SK-N-SH (cell line): ENCODE data around the gene DDAH2. TPM values are rescaled to one million over a fixed set of nuclear protein-coding genes. Genes with fewer than 3 reads are reported as not detected.

Source experiments
- CTCF ChIA-PET: fragments of 300-600, 350-600 bp; formaldehyde crosslinking; extraction: SDS; loops from one replicate; lab custom pipeline; 2021; lab: Yijun Ruan, JAX
- POLR2A ChIA-PET: fragments of 350-600 bp; sonication (Branson Sonifier 250); formaldehyde crosslinking; extraction: SDS; loops from one replicate; lab custom pipeline; 2020; ENCODE audit warnings: antibody characterized with exemption, inconsistent platforms; lab: Yijun Ruan, JAX
- DNase-seq: peaks from one replicate; pipeline ENCODE4 v3.0.0; 2012
- H2AFZ ChIP-seq: fragments of 200-600 bp; sonication (generic); 2 replicates; pipeline ENCODE4 v1.8.1; 2016; ENCODE audit warnings: antibody characterized with exemption, mild to moderate bottlenecking, low read depth
- H3F3A ChIP-seq: fragments of 200-600 bp; sonication (generic); replicated peaks from 2 replicates; pipeline ENCODE3; 2016; ENCODE audit warnings: antibody characterized with exemption, mild to moderate bottlenecking; ENCODE audit not compliant: insufficient read depth
- H3K27ac ChIP-seq, 2 experiments: fragments of 200-500 bp in 1 of 2; fragments of 200-600 bp in 1 of 2; sonication (Bioruptor generic) in 1 of 2; sonication (generic), shearing (Covaris generic) in 1 of 2; 2 replicates each; pipeline versions ENCODE4 v1.5.1 to v1.6.1; 2014 to 2016; ENCODE audit warnings: low read depth in 2 of 2, inconsistent platforms in 1 of 2, low read length in 1 of 2, mild to moderate bottlenecking in 1 of 2, mixed read lengths in 1 of 2
- H3K27me3 ChIP-seq: fragments of 200-600 bp; sonication (generic), shearing (Covaris generic); 2 replicates; pipeline ENCODE4 v1.6.1; 2016; ENCODE audit warnings: mixed run types; ENCODE audit not compliant: insufficient read depth
- H3K36me3 ChIP-seq, 2 experiments: fragments of 200-500 bp in 1 of 2; fragments of 200-600 bp in 1 of 2; sonication (Bioruptor generic) in 1 of 2; sonication (generic) in 1 of 2; replicated peaks in 1 of 2; 2 replicates each; pipeline versions ENCODE3 to v1.5.1; 2014 to 2016; ENCODE audit warnings: low read length in 1 of 2, mild to moderate bottlenecking in 1 of 2; ENCODE audit not compliant: insufficient read depth in 2 of 2, control insufficient read depth in 1 of 2
- H3K4me1 ChIP-seq, 2 experiments: fragments of 200-500 bp in 1 of 2; fragments of 200-600 bp in 1 of 2; sonication (Bioruptor generic) in 1 of 2; sonication (generic), shearing (Covaris generic) in 1 of 2; 2 replicates each; pipeline versions ENCODE4 v1.5.1 to v1.6.1; 2014 to 2016; ENCODE audit warnings: low read depth in 1 of 2, low read length in 1 of 2, mixed run types in 1 of 2; ENCODE audit not compliant: insufficient read depth in 2 of 2, control insufficient read depth in 1 of 2
- H3K4me2 ChIP-seq: fragments of 200-600 bp; sonication (generic), shearing (Covaris generic); 2 replicates; pipeline ENCODE4 v1.6.1; 2017; ENCODE audit warnings: mixed run types
- H3K4me3 ChIP-seq, 2 experiments: fragments of 200-500 bp in 1 of 2; fragments of 200-600 bp in 1 of 2; sonication (Bioruptor generic) in 1 of 2; sonication (generic), shearing (Covaris generic) in 1 of 2; 2 replicates each; pipeline versions ENCODE4 v1.5.1 to v1.8.1; 2014 to 2016; ENCODE audit warnings: low read depth in 2 of 2, inconsistent platforms in 1 of 2, low read length in 1 of 2, mild to moderate bottlenecking in 1 of 2, mixed read lengths in 1 of 2, moderate library complexity in 1 of 2
- H3K79me2 ChIP-seq: fragments of 200-600 bp; sonication (generic); 2 replicates; pipeline ENCODE4 v1.8.1; 2017; ENCODE audit warnings: mild to moderate bottlenecking; ENCODE audit not compliant: insufficient read depth
- H3K9ac ChIP-seq: fragments of 200-600 bp; sonication (generic); 2 replicates; pipeline ENCODE4 v1.6.1; 2017; ENCODE audit warnings: mixed run types
- H3K9me2 ChIP-seq: fragments of 200-600 bp; sonication (generic); 2 replicates; pipeline ENCODE4 v1.6.1; 2017; ENCODE audit warnings: mixed run types
- H3K9me3 ChIP-seq: fragments of 200-600 bp; sonication (generic); 2 replicates; pipeline ENCODE4 v1.6.1; 2017; ENCODE audit warnings: mixed run types, mild to moderate bottlenecking, moderate library complexity
- H4K20me1 ChIP-seq: fragments of 200-600 bp; sonication (generic); 2 replicates; pipeline ENCODE4 v1.6.1; 2017; ENCODE audit warnings: mild to moderate bottlenecking, mixed run types; ENCODE audit not compliant: insufficient read depth
- CTCF ChIP-seq: fragments of 200-600 bp; sonication (generic); IDR thresholded peaks from 2 replicates; pipeline ENCODE4 v1.6.1; 2017; ENCODE audit warnings: antibody characterized with exemption, mild to moderate bottlenecking, moderate library complexity
- ELF1 ChIP-seq: IDR thresholded peaks from 2 replicates; pipeline ENCODE4 v1.4.0; 2012
- EP300 ChIP-seq, 2 experiments: IDR thresholded peaks; 2 replicates each; pipeline versions ENCODE4 v1.4.0 to v1.6.1; 2012; ENCODE audit warnings: borderline replicate concordance in 1 of 2, low read depth in 1 of 2, low read length in 1 of 2
- EZH2phosphoT487 ChIP-seq: fragments of 200-600 bp; sonication (generic); IDR thresholded peaks from 2 replicates; pipeline ENCODE4 v1.6.1; 2017; ENCODE audit warnings: low read depth, mixed run types, mild to moderate bottlenecking, antibody characterized with exemption, moderate library complexity, borderline replicate concordance
- FOSL2 ChIP-seq: IDR thresholded peaks from 2 replicates; pipeline ENCODE4 v1.4.0; 2012; ENCODE audit warnings: low read depth, mild to moderate bottlenecking, moderate library complexity, borderline replicate concordance
- GABPA ChIP-seq: IDR thresholded peaks from 2 replicates; pipeline ENCODE4 v1.4.0; 2012; ENCODE audit warnings: low read depth, mild to moderate bottlenecking
- GATA2 ChIP-seq: sonication (generic); formaldehyde crosslinking; IDR thresholded peaks from 2 replicates; pipeline ENCODE4 v1.5.0; 2020; ENCODE audit warnings: mild to moderate bottlenecking, missing genetic modification reagents
- IRF3 ChIP-seq: fragments of 150-350 bp; IDR thresholded peaks from 2 replicates; pipeline ENCODE4 v1.6.1; 2016; ENCODE audit warnings: mild to moderate bottlenecking, low read depth, low read length
- JUND ChIP-seq: IDR thresholded peaks from 2 replicates; pipeline ENCODE4 v1.4.0; 2012
- MXI1 ChIP-seq: IDR thresholded peaks from 2 replicates; pipeline ENCODE4 v1.6.1; 2012; ENCODE audit warnings: mild to moderate bottlenecking, low read depth, low read length, improper control_type of control experiment
- PBX3 ChIP-seq: IDR thresholded peaks from 2 replicates; pipeline ENCODE4; 2012
- POLR2AphosphoS5 ChIP-seq: IDR thresholded peaks from 2 replicates; pipeline ENCODE4 v1.6.1; 2012; ENCODE audit warnings: low read depth, low read length
- RAD21 ChIP-seq: IDR thresholded peaks from 2 replicates; pipeline ENCODE4 v1.6.1; 2012; ENCODE audit warnings: mild to moderate bottlenecking, low read length
- RCOR1 ChIP-seq: fragments of 150-350 bp; IDR thresholded peaks from 2 replicates; pipeline ENCODE4 v1.6.1; 2017; ENCODE audit warnings: antibody characterized with exemption, low read length
- RXRA ChIP-seq: IDR thresholded peaks from 2 replicates; pipeline ENCODE4 v1.4.0; 2012; ENCODE audit warnings: low read depth, mild to moderate bottlenecking, borderline replicate concordance
- SMC3 ChIP-seq: IDR thresholded peaks from 2 replicates; pipeline ENCODE4 v1.6.1; 2012; ENCODE audit warnings: low read depth, low read length, improper control_type of control experiment
- TAF1 ChIP-seq: IDR thresholded peaks from 2 replicates; pipeline ENCODE4 v1.6.1; 2012; ENCODE audit warnings: low read depth, mild to moderate bottlenecking, low read length, moderate library complexity, borderline replicate concordance
- TEAD4 ChIP-seq: IDR thresholded peaks from 2 replicates; pipeline ENCODE4 v1.4.0; 2012; ENCODE audit warnings: mild to moderate bottlenecking, borderline replicate concordance; ENCODE audit not compliant: insufficient read depth
- USF1 ChIP-seq: IDR thresholded peaks from 2 replicates; pipeline ENCODE4 v1.4.0; 2012; ENCODE audit warnings: low read depth, borderline replicate concordance
- ZBTB33 ChIP-seq: IDR thresholded peaks from 2 replicates; pipeline ENCODE4 v1.4.0; 2012; ENCODE audit warnings: low read depth, borderline replicate concordance
- WGBS: methylation state at CpG from one replicate; pipeline ENCODE4 v1.1.6; 2017; ENCODE audit warnings: low lambda C conversion rate; 5-methylcytosine and 5-hydroxymethylcytosine counted together
- polyA plus RNA-seq, 3 experiments: library from polyadenylated mRNA; depleted of rRNA; stranded (reverse); fragments of >200 nt; gene quantifications; 2 replicates each; pipeline ENCODE4 v1.2.3, GENCODE V29; 2012

DDAH2 gene
- polyA plus RNA-seq, 1 of the 3 experiments (the other 2 are of a cell fraction): 180 TPM

- H3K36me3 ChIP-seq: no peaks in the 10 kb centered on the region
- no peaks in the 10 kb centered on the region for H3K27me3 ChIP-seq
- no peaks in the 10 kb centered on the region for H4K20me1 ChIP-seq
- peaks cover 2% of the 10 kb centered on the region for H3F3A ChIP-seq
- H3K79me2 ChIP-seq: no peaks in the 10 kb centered on the region
- no peaks in the 10 kb centered on the region for H3K9me2 ChIP-seq
- H2AFZ ChIP-seq: no peak overlapping the region
- H3K9ac ChIP-seq: no peak overlapping the region
- whole genome bisulfite sequencing: 86% methylated on average over 3 of the region's 4 CpGs
- no peak overlapping the region for H3K4me3 ChIP-seq
- no peaks in the 10 kb centered on the region for H3K9me3 ChIP-seq
- DNase-seq: no peak
- no peak overlapping the region for H3K27ac ChIP-seq
- H3K4me2 ChIP-seq: no peak overlapping the region
- ChIA-PET CTCF (no interaction called here), POLR2A (no interaction called here)
- no peak for TF ChIP-seq ZBTB33
- TF ChIP-seq IRF3: no peak
- TF ChIP-seq FOSL2: no peak
- TF ChIP-seq USF1: no peak
- TF ChIP-seq SMC3: no peak
- no peak for TF ChIP-seq CTCF
- no peak for TF ChIP-seq RCOR1
- no peak for TF ChIP-seq EP300 (IDR thresholded peaks at IDR 0.05; ENCODE audit: borderline replicate concordance in 1 of 2, low read depth in 1 of 2, low read length in 1 of 2)
- no peak for TF ChIP-seq TEAD4
- TF ChIP-seq RAD21: no peak
- TF ChIP-seq ELF1: no peak
- no peak for TF ChIP-seq GATA2 (CRISPR knock-in tag)
- TF ChIP-seq GABPA: no peak
- no peak for TF ChIP-seq RXRA
- no peak for TF ChIP-seq EZH2phosphoT487
- TF ChIP-seq TAF1: no peak
- TF ChIP-seq MXI1: no peak
- no peak for TF ChIP-seq JUND
- no peak for TF ChIP-seq PBX3
- TF ChIP-seq POLR2AphosphoS5: no peak
- peaks cover 0 to 8% of the 10 kb centered on the region in 2 experiments; a peak in 1 of 4 replicates for H3K4me1 ChIP-seq
Measured at GRCh38 chr6:31764198-31764597, 35.1 kb upstream of the DDAH2 start.
